Placental epithelial cell (primary cell): Measurements from ENCODE around the gene WHAMM. TPM values are rescaled to one million over a fixed set of nuclear protein-coding genes. Genes with fewer than 3 reads are reported as not detected.

Experiments
- total RNA-seq: library from RNA; depleted of rRNA; stranded (reverse); fragments of >200 nt; gene quantifications from 2 replicates; pipeline ENCODE4 v1.2.3, GENCODE V29; 2012

Gene WHAMM
- 5.0 and 5.5 TPM in 2 replicates for total RNA-seq

GRCh38 chr15:82809308-82810060 is at the start of gene WHAMM:
Gene WHAMM, plus strand, starts transcription at chr15:82809628. Its CDS starts 99 bp downstream, at chr15:82809727.

GRCh38 chr15:82805994-82806406 is 3.4 kb upstream of the WHAMM start, which contains the start of gene FSD2:
Gene FSD2, minus strand, starts transcription at chr15:82806069. Its CDS starts 18,679 bp downstream, at chr15:82787390.

Other genes starting within 250 kb of the WHAMM start
- not detected in 2 replicates for gene CPEB1, start 162.3 kb upstream of the WHAMM start, total RNA-seq
- gene AP3B2, start 99.8 kb upstream of the WHAMM start, total RNA-seq, result under 0.01 and 0.11 TPM in 2 replicates
- not detected in 2 replicates for gene FSD2, start 3.6 kb upstream of the WHAMM start, total RNA-seq
- gene HOMER2, start 143.1 kb downstream of the WHAMM start, total RNA-seq, result 9.7 and 11.4 TPM in 2 replicates
- gene RAMAC, start 176.6 kb downstream of the WHAMM start, total RNA-seq, result 48.2 and 49.1 TPM in 2 replicates
- 8.6 and 15.6 TPM in 2 replicates for gene C15orf40, start 202.0 kb downstream of the WHAMM start, total RNA-seq